Small intestine (tissue), 16 donors: ENCODE data around the gene BMAL1. TPM values are rescaled to one million over a fixed set of nuclear protein-coding genes. Genes with fewer than 3 reads are reported as not detected.
A peak's percentile ranks its signal among the peaks of the same experiment; 100 is the strongest.

Experiments used
- DNase-seq, 2 donors: peaks; one replicate each; pipeline versions ENCODE4 v3.0.0 to v3.0.0-alpha.2; 2013
- FAIRE-seq: peaks from 2 replicates; lab custom pipeline; 2012; peaks lifted over from hg19 to GRCh38; lab: Jason Lieb, UNC
- H3K27ac ChIP-seq, 3 donors: one replicate each; pipeline ENCODE4 v1.5.1; 2013; ENCODE audit warnings: low read length in 2 of 3, mild to moderate bottlenecking in 2 of 3, control low read depth in 1 of 3, inconsistent platforms in 1 of 3, low read depth in 1 of 3, moderate library complexity in 1 of 3
- H3K27me3 ChIP-seq, 3 donors: one replicate each; pipeline ENCODE4 v1.6.1; 2013; ENCODE audit warnings: low read length in 3 of 3, inconsistent platforms in 1 of 3; ENCODE audit not compliant: control insufficient read depth in 3 of 3, insufficient read depth in 3 of 3
- H3K36me3 ChIP-seq, 3 donors: one replicate each; pipeline ENCODE4 v1.6.1; 2013; ENCODE audit warnings: low read length in 3 of 3, inconsistent platforms in 1 of 3, low read depth in 1 of 3, mild to moderate bottlenecking in 1 of 3, moderate library complexity in 1 of 3; ENCODE audit not compliant: control insufficient read depth in 3 of 3, insufficient read depth in 2 of 3
- H3K4me1 ChIP-seq, 3 donors: one replicate each; pipeline ENCODE4 v1.6.1; 2013; ENCODE audit warnings: low read length in 2 of 3, inconsistent platforms in 1 of 3, low read depth in 1 of 3, mild to moderate bottlenecking in 1 of 3, moderate library complexity in 1 of 3; ENCODE audit not compliant: control insufficient read depth in 3 of 3, insufficient read depth in 2 of 3
- H3K4me3 ChIP-seq, 3 donors: one replicate each; pipeline ENCODE4 v1.5.1; 2013; ENCODE audit warnings: low read length in 3 of 3, control low read depth in 1 of 3, inconsistent platforms in 1 of 3, low read depth in 1 of 3, mild to moderate bottlenecking in 1 of 3, moderate library complexity in 1 of 3
- H3K9me3 ChIP-seq, 2 donors: one replicate each; pipeline ENCODE4 v1.6.1; 2013; ENCODE audit warnings: low read depth in 1 of 2, low read length in 1 of 2; ENCODE audit not compliant: control insufficient read depth in 2 of 2, insufficient read depth in 1 of 2
- WGBS, 3 donors: extraction: QIAGEN DNeasy Blood & Tissue Kit; methylation state at CpG; one replicate each; pipeline ENCODE4 v1.1.7; 2013; 5-methylcytosine and 5-hydroxymethylcytosine counted together
- long read RNA-seq, 10 donors: transcript quantifications; one replicate each; lab custom pipeline, GENCODE V29; 2026
- polyA plus RNA-seq, 4 donors: library from polyadenylated mRNA; stranded (reverse) in 3 of 4; unstranded in 1 of 4; fragments of 200-250 nt in 3 of 4; fragments of 120-200 nt in 1 of 4; gene quantifications; one replicate each; pipeline versions ENCODE4 v1.2.1 to v1.2.3, GENCODE V29; 2013
- donor health status: healthy with polysubstance abuse.
- donor health status: control.
- donor health status: control.
- donor health status: Bipolar disorder and iron deficiency.
- donor health status: healthy.

BMAL1 gene
- polyA plus RNA-seq = 10 to 100 TPM in 2 of 4 donors, 1 to 10 TPM in 2; 4.6 to 18.3 (median 10.0) TPM
- long read RNA-seq, donor 1 = 0 reads
- long read RNA-seq, donor 2 = 0 reads
- long read RNA-seq, donor 3 = 0 reads
- long read RNA-seq, donor 4 = 0 reads
- long read RNA-seq, donor 5 = 0 reads
- long read RNA-seq, donor 6 = 0 reads
- long read RNA-seq, donor 7 = 0 reads
- long read RNA-seq, donor 8 = 0 reads
- long read RNA-seq, donor 9 = 0 reads
- long read RNA-seq, donor 10 = 0 reads

GRCh38 chr11:13277768-13278608 is at the start of gene BMAL1:
Gene BMAL1 (plus strand): TSS chr11:13277790. CDS start chr11:13354309, 76,519 bp downstream.
- DNase-seq (peak; percentile 53 to 69), FAIRE-seq (no peak)
- Histone ChIP-seq H3K4me3 (peak within 1 kb of the TSS; percentile 78 to 99 (median 93)), H3K4me1 (peaks cover 0 to 13% (median 3%) of the 10 kb centered on the region in 3 donors), H3K27ac (peak within 1 kb of the TSS; percentile 40 to 89 (median 87)), H3K36me3 (no peaks in the 10 kb centered on the region), H3K27me3 (peaks cover 0 to 55% (median 0%) of the 10 kb centered on the region in 3 donors), H3K9me3 (no peaks in the 10 kb centered on the region)
- 0% methylated on average over 38 to 95 of the region's 95 CpGs for WGBS, 3 donors

- Histone ChIP-seq H3K36me3 (no peaks in the 10 kb centered on the region), H3K4me1 (no peaks in the 10 kb centered on the region), H3K27ac (no peak overlapping the region), H3K27me3 (peaks cover 0 to 6% (median 0%) of the 10 kb centered on the region in 3 donors), H3K4me3 (no peak overlapping the region), H3K9me3 (no peaks in the 10 kb centered on the region)
- DNase-seq (peak in 1 of 2 donors; percentile 21), FAIRE-seq (no peak)
- WGBS, 3 donors = 69 to 78% (median 75%) methylated on average over 4 of the region's 4 CpGs
Observed at GRCh38 chr11:13228572-13228971, 49.0 kb upstream of the BMAL1 start.

- FAIRE-seq (no peak), DNase-seq (no peak)
- H3K36me3 ChIP-seq = no peaks in the 10 kb centered on the region
- no peak overlapping the region for H3K4me3 ChIP-seq
- WGBS, 3 donors = 51 to 60% (median 57%) methylated on average over 4 of the region's 4 CpGs
- no peak overlapping the region for H3K27ac ChIP-seq
- no peaks in the 10 kb centered on the region for H3K4me1 ChIP-seq
- peaks cover 0 to 6% (median 0%) of the 10 kb centered on the region in 3 donors for H3K27me3 ChIP-seq
- H3K9me3 ChIP-seq = no peaks in the 10 kb centered on the region
Observed at GRCh38 chr11:13229136-13229535, 48.5 kb upstream of the BMAL1 start.

- Histone ChIP-seq H3K27ac (no peak overlapping the region), H3K27me3 (peaks cover 0 to 6% (median 0%) of the 10 kb centered on the region in 3 donors), H3K36me3 (no peaks in the 10 kb centered on the region), H3K4me1 (no peaks in the 10 kb centered on the region), H3K4me3 (no peak overlapping the region), H3K9me3 (no peaks in the 10 kb centered on the region)
- no peak for FAIRE-seq
- no peak for DNase-seq
- WGBS, 3 donors = 43 to 86% (median 59%) methylated on average over 2 of the region's 2 CpGs
Observed at GRCh38 chr11:13229711-13230318, 47.8 kb upstream of the BMAL1 start.

GRCh38 chr11:13233173-13233745 is 44.3 kb upstream of the BMAL1 start:
- no peaks in the 10 kb centered on the region for H3K36me3 ChIP-seq
- H3K4me1 ChIP-seq = no peaks in the 10 kb centered on the region
- no peaks in the 10 kb centered on the region for H3K27me3 ChIP-seq
- FAIRE-seq (no peak), DNase-seq (no peak)
- 78 to 94% (median 82%) methylated on average over 1 of the region's 1 CpG for WGBS, 3 donors
- H3K27ac ChIP-seq = no peak overlapping the region
- no peak overlapping the region for H3K4me3 ChIP-seq
- H3K9me3 ChIP-seq = peaks cover 1 to 5% of the 10 kb centered on the region in 2 donors

GRCh38 chr11:13235895-13236294 is 41.7 kb upstream of the BMAL1 start:
- no peak overlapping the region for H3K4me3 ChIP-seq
- H3K9me3 ChIP-seq = peaks cover 1 to 5% of the 10 kb centered on the region in 2 donors
- H3K27me3 ChIP-seq = no peaks in the 10 kb centered on the region
- DNase-seq (no peak), FAIRE-seq (no peak)
- H3K36me3 ChIP-seq = no peaks in the 10 kb centered on the region
- no peak overlapping the region for H3K27ac ChIP-seq
- WGBS, 3 donors = 55 to 89% (median 86%) methylated on average over 3 of the region's 3 CpGs
- H3K4me1 ChIP-seq = no peaks in the 10 kb centered on the region

GRCh38 chr11:13236626-13237025 is 41.0 kb upstream of the BMAL1 start:
- WGBS, 3 donors = 73 to 83% (median 75%) methylated on average over 2 of the region's 2 CpGs
- H3K4me3 ChIP-seq = no peak overlapping the region
- peaks cover 1 to 5% of the 10 kb centered on the region in 2 donors for H3K9me3 ChIP-seq
- no peak for FAIRE-seq
- DNase-seq = no peak
- no peaks in the 10 kb centered on the region for H3K4me1 ChIP-seq
- no peaks in the 10 kb centered on the region for H3K27me3 ChIP-seq
- no peak overlapping the region for H3K27ac ChIP-seq
- no peaks in the 10 kb centered on the region for H3K36me3 ChIP-seq

GRCh38 chr11:13237761-13238160 is 39.8 kb upstream of the BMAL1 start:
- 87 to 94% (median 91%) methylated on average over 7 of the region's 7 CpGs for WGBS, 3 donors
- DNase-seq (no peak), FAIRE-seq (no peak)
- Histone ChIP-seq H3K9me3 (peaks cover 1 to 5% of the 10 kb centered on the region in 2 donors), H3K4me3 (no peak overlapping the region), H3K36me3 (no peaks in the 10 kb centered on the region), H3K27me3 (no peaks in the 10 kb centered on the region), H3K4me1 (peaks cover 0 to 2% (median 1%) of the 10 kb centered on the region in 3 donors), H3K27ac (no peak overlapping the region)
